ENCODE data around the gene EME2.

GRCh38 chr16:1741553-1742165 lies 31.0 kb upstream of the EME2 start:
- TF ChIP-seq CTCF (IDR thresholded peaks at IDR 0.05) (no peak), POLR2A (IDR thresholded peaks at IDR 0.05) (no peak)

Data from adrenal gland (tissue), 5 donors.